SH-SY5Y (cell line): ENCODE results near the gene SLC4A7.

Source experiments
- GATA2 ChIP-seq: IDR thresholded peaks from 2 replicates; pipeline ENCODE4 v1.6.1; 2011; ENCODE audit warnings: mild to moderate bottlenecking, low read depth, low read length
- GATA3 ChIP-seq: IDR thresholded peaks from 2 replicates; pipeline ENCODE4 v1.6.1; 2011; ENCODE audit warnings: low read depth, mild to moderate bottlenecking, low read length, moderate library complexity

GRCh38 chr3:27494784-27495183 lies 10.6 kb upstream of the SLC4A7 start:
- TF ChIP-seq GATA2: no peak
- no peak for TF ChIP-seq GATA3
